Measurements from ENCODE around the gene JARID2. TPM values are rescaled to one million over a fixed set of nuclear protein-coding genes. Genes with fewer than 3 reads are reported as not detected.

Gene JARID2
- total RNA-seq, 2 donors from 2014 or later, result 9.1 to 10.7 TPM

DNA sequence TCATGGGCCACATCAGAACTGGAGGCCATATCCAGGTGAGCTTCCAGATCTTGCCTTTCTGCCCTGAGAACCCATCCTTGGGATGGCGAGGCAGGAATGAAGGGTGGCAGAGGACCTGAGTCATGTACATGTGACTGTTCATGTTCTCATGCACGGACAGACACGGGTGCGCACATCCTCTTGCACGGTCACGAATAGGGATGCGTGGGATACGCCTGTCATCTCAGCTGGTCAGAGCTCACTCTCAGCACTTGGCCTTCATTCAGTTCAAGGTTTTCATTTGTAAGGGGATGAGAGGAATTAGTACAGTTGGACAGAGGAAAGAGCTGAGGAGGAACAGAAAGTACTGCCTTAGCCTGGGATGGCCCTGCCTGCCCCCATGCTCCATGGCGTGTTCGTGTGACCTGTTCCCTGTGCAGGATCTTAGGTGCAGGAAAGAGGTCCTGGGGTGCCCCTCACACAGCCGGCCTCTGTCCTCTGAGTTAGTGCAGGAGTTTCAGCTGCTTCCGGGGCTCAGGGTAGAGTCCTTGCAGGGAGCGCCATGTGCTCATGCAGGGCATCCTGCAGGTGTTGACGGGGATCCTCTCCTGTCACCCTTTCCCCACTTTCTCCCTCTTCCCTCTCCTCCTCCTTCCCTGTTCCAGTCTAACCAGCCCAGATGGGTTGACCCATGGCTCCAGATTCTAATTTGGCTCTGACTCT, 243.5 kb downstream of the JARID2 start:
- Histone ChIP-seq H3K27me3 (no peaks in the 10 kb centered on the region), H3K9ac (ENCODE audit: low read depth in 2 of 2, low read length in 2 of 2) (no peak overlapping the region), H3K36me3 (no peaks in the 10 kb centered on the region), H3K4me3 (no peak overlapping the region), H3K9me3 (no peaks in the 10 kb centered on the region), H3K4me1 (no peaks in the 10 kb centered on the region), H3K27ac (no peak overlapping the region)
- no peak for DNase-seq
- TF ChIP-seq, protein P1, sequence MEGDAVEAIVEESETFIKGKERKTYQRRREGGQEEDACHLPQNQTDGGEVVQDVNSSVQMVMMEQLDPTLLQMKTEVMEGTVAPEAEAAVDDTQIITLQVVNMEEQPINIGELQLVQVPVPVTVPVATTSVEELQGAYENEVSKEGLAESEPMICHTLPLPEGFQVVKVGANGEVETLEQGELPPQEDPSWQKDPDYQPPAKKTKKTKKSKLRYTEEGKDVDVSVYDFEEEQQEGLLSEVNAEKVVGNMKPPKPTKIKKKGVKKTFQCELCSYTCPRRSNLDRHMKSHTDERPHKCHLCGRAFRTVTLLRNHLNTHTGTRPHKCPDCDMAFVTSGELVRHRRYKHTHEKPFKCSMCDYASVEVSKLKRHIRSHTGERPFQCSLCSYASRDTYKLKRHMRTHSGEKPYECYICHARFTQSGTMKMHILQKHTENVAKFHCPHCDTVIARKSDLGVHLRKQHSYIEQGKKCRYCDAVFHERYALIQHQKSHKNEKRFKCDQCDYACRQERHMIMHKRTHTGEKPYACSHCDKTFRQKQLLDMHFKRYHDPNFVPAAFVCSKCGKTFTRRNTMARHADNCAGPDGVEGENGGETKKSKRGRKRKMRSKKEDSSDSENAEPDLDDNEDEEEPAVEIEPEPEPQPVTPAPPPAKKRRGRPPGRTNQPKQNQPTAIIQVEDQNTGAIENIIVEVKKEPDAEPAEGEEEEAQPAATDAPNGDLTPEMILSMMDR (IDR thresholded peaks at IDR 0.05), result no peak
- intact Hi-C loops (cut with DNase I), result no loop called here

DNA sequence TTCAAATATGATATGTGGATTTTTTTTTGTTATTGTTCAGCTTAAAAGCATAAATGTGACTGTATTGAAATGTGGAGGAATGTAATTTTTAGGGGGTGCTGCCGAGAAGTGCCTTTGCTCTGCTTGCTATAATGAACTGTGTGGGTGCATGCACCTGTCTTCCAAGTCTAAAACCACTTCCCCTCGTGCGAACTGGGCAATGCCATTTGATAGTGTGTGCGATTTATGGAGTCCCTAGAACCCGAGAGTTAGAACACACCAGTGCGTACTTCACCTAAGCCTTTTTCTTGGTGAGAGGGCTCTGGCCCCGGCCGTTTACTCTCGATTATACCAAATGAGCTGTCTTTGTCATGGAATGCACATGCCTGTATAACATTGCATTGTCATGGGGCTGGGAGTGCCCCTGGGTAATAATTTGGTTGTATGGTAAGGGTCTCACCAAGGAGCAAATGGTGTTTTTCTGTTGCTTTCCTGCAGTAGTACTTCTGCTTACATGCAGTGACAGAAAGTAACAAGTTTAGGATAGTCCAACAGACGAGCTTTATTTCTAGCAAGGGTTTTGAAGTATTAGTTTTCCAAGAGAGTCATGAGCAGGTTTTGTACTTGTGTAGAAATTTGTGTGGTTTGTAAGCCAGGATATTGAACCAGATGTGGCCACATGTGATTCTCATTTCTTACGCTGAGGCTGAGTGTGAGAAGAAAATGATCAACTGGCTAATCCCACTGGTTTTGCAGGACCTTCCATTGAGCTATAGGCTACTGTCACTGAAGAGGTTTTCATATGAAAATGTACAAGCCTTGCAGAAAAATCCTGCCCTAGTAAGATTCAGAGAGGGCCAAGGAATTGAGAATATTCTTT, 244.6 kb downstream of the JARID2 start:
- TF ChIP-seq, protein P1 (IDR thresholded peaks at IDR 0.05), result no peak
- Histone ChIP-seq H3K4me3 (no peak overlapping the region), H3K36me3 (no peaks in the 10 kb centered on the region), H3K9ac (ENCODE audit: low read depth in 2 of 2, low read length in 2 of 2) (no peak overlapping the region), H3K27me3 (no peaks in the 10 kb centered on the region), H3K27ac (no peak overlapping the region), H3K4me1 (no peaks in the 10 kb centered on the region), H3K9me3 (no peaks in the 10 kb centered on the region)
- intact Hi-C loops (cut with DNase I), result loop anchor here (10.0 kb wide), 2 partner anchors 134 to 1276 kb away; no protein-coding TSS in a partner anchor
- no peak for DNase-seq

DNA sequence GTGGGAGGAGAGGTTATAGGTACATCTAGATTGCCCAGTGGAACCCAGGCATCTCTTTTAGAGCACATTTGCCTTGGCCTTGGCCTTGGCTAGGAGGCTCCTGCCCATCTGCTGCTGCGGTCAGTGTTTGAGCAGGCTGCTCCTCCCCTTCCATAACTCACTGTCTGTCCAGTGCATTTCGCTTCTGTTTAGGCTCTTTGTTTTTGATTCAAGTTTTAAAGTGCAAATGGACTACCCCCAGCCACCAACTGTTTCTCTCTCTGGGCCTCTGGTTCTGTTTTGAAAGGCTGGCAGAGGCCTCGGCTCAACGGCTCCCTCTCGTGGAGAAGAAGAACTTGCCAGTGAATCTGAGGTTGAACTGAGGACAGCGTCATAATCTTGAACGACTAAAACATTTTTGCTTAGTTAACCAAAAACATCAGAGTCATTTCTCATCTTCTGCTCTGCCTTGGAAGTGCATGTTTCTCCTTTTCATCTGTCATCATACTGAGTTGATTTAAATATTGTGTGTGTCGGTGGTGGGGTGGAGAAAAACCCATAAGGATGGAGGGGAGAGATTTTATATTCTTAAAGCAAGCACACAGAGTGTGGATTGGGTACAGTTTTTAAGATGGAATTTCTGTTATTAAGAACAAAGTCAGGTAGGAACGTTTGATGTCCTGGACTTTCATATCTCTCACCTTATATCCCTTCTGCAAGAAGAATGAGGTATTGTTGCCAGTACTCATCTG, 245.6 kb downstream of the JARID2 start:
- Histone ChIP-seq H3K27ac (no peak overlapping the region), H3K4me3 (no peak overlapping the region), H3K9ac (ENCODE audit: low read depth in 2 of 2, low read length in 2 of 2) (no peak overlapping the region), H3K27me3 (no peaks in the 10 kb centered on the region), H3K4me1 (no peaks in the 10 kb centered on the region), H3K36me3 (no peaks in the 10 kb centered on the region), H3K9me3 (no peaks in the 10 kb centered on the region)
- peak; percentile 78 for DNase-seq
- TF ChIP-seq, protein P1 (IDR thresholded peaks at IDR 0.05), result peak; percentile 85
- intact Hi-C loops (cut with DNase I), result loop anchor here (10.0 kb wide), 2 partner anchors 133 to 1277 kb away; no protein-coding TSS in a partner anchor

DNA sequence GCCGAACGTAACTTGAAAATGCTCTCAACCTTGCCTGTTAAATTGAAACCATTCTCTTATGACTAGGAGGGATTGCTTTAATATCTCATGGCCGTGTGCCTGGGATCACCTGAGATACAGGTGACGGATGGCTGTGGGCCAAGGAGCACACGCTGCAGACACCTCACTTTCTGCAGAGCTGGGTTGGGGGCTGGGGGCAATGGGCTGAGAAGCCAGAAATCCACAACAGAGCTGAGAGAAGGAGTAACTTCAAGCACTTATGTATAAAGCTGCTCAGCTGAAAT, 246.1 kb downstream of the JARID2 start:
- Histone ChIP-seq H3K4me1 (no peaks in the 10 kb centered on the region), H3K27me3 (no peaks in the 10 kb centered on the region), H3K4me3 (no peak overlapping the region), H3K9ac (ENCODE audit: low read depth in 2 of 2, low read length in 2 of 2) (no peak overlapping the region), H3K27ac (no peak overlapping the region), H3K9me3 (no peaks in the 10 kb centered on the region), H3K36me3 (no peaks in the 10 kb centered on the region)
- intact Hi-C loops (cut with DNase I), result loop anchor here (10.0 kb wide), 2 partner anchors 133 to 1277 kb away; no protein-coding TSS in a partner anchor
- DNase-seq, result no peak
- TF ChIP-seq, protein P1 (IDR thresholded peaks at IDR 0.05), result no peak

DNA sequence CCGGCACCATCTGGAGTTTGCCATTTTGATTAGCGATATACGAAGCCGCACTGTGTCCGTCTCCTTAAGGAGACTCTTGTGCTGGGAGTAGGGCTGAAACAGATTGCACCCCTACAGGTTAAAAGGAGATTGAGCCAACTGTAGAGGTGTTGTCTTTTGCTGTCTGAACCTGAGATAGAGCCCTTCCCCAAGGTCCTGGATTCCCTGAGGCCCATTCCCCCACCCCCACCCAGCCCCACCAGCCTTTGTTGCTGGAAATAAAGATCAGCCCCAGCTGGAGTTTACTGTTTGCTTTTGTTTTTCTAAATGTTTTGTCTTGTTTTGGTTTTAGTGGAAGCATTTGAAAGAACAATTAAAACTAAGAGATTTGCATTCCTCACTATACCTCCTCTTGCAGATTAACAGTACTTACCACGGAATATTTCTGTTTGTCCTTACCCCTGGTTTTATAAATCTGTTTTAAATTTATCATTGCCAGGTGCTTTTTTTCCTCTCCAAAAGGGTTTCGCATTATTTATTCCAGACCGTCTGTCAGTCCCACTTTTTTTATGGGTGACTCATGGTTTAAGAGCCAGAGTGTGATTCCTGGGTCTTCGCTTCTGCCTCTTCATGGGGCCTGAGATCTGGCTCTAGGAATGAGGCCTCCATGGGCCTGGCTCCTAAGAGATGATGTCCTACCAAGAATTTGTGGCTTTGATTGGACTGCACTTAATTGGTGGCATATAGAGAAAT, 247.7 kb downstream of the JARID2 start:
- TF ChIP-seq, protein P1 (IDR thresholded peaks at IDR 0.05), result no peak
- no peaks in the 10 kb centered on the region for H3K36me3 ChIP-seq
- H3K4me1 ChIP-seq, result no peaks in the 10 kb centered on the region
- H3K4me3 ChIP-seq, result no peak overlapping the region
- DNase-seq, result no peak
- no peaks in the 10 kb centered on the region for H3K27me3 ChIP-seq
- H3K9ac ChIP-seq (ENCODE audit: low read depth in 2 of 2, low read length in 2 of 2), result no peak overlapping the region
- intact Hi-C loops (cut with DNase I), result loop anchor here (10.0 kb wide), 2 partner anchors 131 to 1279 kb away; no protein-coding TSS in a partner anchor
- no peak overlapping the region for H3K27ac ChIP-seq
- H3K9me3 ChIP-seq, result no peaks in the 10 kb centered on the region

Measured in colonic mucosa (tissue), 4 donors.